ENCODE data around the gene ADPGK.
"Not testable (repeated sequence)": the region's sequence is repeated elsewhere in the genome, so short reads cannot be mapped to it uniquely, and the experiment has no call there.

ADPGK gene

DNA sequence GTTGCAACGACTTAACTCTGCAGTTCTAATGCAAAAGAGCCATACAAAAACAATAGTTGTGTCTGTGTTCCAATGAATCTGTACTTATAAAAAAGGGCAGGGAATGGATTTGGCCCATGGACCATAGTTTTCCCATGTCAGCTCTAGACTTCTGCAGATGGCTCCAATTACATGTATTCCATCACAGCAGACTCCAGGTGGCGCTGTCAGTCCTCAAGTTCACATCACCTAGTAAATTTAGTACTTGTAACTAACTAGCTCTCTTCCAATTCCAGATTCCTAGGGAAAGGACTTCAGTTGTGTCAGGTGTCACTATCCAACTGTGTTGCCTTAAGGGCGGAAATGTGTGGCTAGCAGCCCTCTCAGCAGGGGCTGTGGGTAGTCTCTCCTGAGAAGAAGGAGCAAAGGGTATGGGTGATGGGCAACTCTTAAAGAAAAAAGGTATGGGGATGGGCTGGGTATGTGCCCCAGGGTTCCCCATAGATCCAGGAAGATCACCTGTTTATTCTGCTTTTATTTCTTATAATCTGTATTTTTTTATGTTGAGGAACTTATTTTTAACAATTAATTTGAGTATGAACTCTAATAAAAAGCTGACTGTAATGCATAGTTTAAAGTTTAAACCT is 61.4 kb downstream of the ADPGK start:
- no peaks in the 10 kb centered on the region for H3K36me3 ChIP-seq (ENCODE audit: insufficient read depth, low read length)
- no peak overlapping the region for H3K4me2 ChIP-seq (ENCODE audit: low read depth, low read length, poor library complexity, severe bottlenecking)
- no peaks in the 10 kb centered on the region for H3K27me3 ChIP-seq (ENCODE audit: insufficient read depth, low read length, poor library complexity, severe bottlenecking)
- H3K4me3 ChIP-seq (ENCODE audit: low read length, poor library complexity, severe bottlenecking), result no peak overlapping the region
- no peak overlapping the region for H2AFZ ChIP-seq (ENCODE audit: low read length)
- H3K9ac ChIP-seq (ENCODE audit: low read depth, low read length, poor library complexity, severe bottlenecking), result no peak overlapping the region
- no peaks in the 10 kb centered on the region for H3K79me2 ChIP-seq (ENCODE audit: insufficient read depth, low read length)
- no peaks in the 10 kb centered on the region for H3K9me3 ChIP-seq (ENCODE audit: insufficient read depth, low read depth, low read length)
- H3K4me1 ChIP-seq (ENCODE audit: insufficient read depth, low read length, poor library complexity, severe bottlenecking), result no peaks in the 10 kb centered on the region
- H4K20me1 ChIP-seq (ENCODE audit: insufficient read depth, low read length, poor library complexity, severe bottlenecking), result no peaks in the 10 kb centered on the region
- no peak for TF ChIP-seq EZH2phosphoT487 (IDR thresholded peaks at IDR 0.05; ENCODE audit: borderline replicate concordance)
- TF ChIP-seq, protein P1, sequence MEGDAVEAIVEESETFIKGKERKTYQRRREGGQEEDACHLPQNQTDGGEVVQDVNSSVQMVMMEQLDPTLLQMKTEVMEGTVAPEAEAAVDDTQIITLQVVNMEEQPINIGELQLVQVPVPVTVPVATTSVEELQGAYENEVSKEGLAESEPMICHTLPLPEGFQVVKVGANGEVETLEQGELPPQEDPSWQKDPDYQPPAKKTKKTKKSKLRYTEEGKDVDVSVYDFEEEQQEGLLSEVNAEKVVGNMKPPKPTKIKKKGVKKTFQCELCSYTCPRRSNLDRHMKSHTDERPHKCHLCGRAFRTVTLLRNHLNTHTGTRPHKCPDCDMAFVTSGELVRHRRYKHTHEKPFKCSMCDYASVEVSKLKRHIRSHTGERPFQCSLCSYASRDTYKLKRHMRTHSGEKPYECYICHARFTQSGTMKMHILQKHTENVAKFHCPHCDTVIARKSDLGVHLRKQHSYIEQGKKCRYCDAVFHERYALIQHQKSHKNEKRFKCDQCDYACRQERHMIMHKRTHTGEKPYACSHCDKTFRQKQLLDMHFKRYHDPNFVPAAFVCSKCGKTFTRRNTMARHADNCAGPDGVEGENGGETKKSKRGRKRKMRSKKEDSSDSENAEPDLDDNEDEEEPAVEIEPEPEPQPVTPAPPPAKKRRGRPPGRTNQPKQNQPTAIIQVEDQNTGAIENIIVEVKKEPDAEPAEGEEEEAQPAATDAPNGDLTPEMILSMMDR (conservative IDR thresholded peaks at IDR 0.05; ENCODE audit: low read length), result peak; percentile 98
- H3K9me2 ChIP-seq (replicated peaks; ENCODE audit: low read depth, low read length), result no peaks in the 10 kb centered on the region
- H3F3A ChIP-seq (ENCODE audit: low read depth), result no peaks in the 10 kb centered on the region

DNA sequence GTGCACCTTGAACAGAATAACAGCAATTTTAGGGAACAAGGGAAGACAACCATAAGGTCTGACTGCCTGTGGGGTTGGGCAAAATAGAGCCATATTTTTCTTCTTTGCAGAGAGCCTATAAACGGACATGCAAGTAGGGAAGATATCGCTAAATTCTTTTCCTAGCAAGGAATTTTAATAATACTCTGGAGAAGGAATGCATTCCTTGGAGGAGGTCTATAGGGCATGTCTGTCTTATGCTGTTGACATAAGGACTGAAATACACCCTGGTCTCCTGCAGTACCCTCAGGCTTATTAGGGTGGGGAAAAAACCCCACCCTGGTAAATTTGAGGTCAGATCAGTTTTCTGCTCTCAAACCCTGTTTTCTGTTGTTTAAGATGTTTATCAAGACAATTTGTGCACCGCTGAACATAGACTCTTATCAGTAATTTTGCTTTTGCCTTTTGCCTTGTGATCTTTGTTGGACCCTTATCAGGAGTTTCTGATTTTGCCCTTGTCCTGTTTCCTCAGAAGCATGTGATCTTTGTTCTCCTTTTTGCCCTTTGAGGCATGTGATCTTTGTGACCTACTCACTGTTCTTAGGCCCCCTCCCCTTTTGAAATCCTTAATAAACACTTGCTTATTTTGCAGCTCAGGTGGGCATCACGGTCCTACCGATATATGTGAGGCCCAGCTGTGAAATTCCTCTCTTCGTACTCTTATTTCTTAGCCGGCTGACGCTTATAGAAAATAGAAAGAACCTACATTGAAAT is 74.8 kb downstream of the ADPGK start:
- not testable (repeated sequence) for H3K9me2 ChIP-seq (replicated peaks; ENCODE audit: low read depth, low read length); H3K36me3 ChIP-seq (ENCODE audit: insufficient read depth, low read length); H3K27me3 ChIP-seq (ENCODE audit: insufficient read depth, low read length, poor library complexity, severe bottlenecking); H3F3A ChIP-seq (ENCODE audit: low read depth); H3K4me1 ChIP-seq (ENCODE audit: insufficient read depth, low read length, poor library complexity, severe bottlenecking); H3K9ac ChIP-seq (ENCODE audit: low read depth, low read length, poor library complexity, severe bottlenecking); H4K20me1 ChIP-seq (ENCODE audit: insufficient read depth, low read length, poor library complexity, severe bottlenecking); H3K4me3 ChIP-seq (ENCODE audit: low read length, poor library complexity, severe bottlenecking); H2AFZ ChIP-seq (ENCODE audit: low read length); H3K79me2 ChIP-seq (ENCODE audit: insufficient read depth, low read length); H3K4me2 ChIP-seq (ENCODE audit: low read depth, low read length, poor library complexity, severe bottlenecking); H3K9me3 ChIP-seq (ENCODE audit: insufficient read depth, low read depth, low read length)

DNA sequence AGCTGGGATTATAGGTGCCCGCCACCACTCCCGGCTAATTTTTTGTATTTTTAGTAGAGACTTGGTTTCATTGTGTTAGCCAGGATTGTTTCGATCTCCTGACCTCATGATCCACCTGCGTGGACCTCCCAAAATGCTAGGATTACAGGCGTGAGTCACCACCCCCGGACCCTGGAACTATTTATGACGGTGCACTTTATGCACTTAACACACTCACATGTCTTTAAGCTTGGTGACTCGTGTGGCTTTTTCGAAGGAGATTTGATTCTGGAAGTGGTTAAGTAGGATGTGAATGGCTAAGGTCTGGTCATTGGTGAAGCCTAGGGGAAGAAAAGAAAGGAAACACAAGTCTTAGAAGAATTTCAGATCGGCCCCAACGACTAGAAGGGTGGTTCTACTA is 77.3 kb downstream of the ADPGK start:
- H4K20me1 ChIP-seq (ENCODE audit: insufficient read depth, low read length, poor library complexity, severe bottlenecking), result no peaks in the 10 kb centered on the region
- TF ChIP-seq, protein P1 (conservative IDR thresholded peaks at IDR 0.05; ENCODE audit: low read length), result no peak
- TF ChIP-seq EZH2phosphoT487 (IDR thresholded peaks at IDR 0.05; ENCODE audit: borderline replicate concordance), result no peak

More for the DNA sequence above, 77.3 kb downstream of the ADPGK start:
- no peaks in the 10 kb centered on the region for H3K27me3 ChIP-seq (ENCODE audit: insufficient read depth, low read length, poor library complexity, severe bottlenecking)
- H3K9me3 ChIP-seq (ENCODE audit: insufficient read depth, low read depth, low read length), result no peaks in the 10 kb centered on the region
- H3K36me3 ChIP-seq (ENCODE audit: insufficient read depth, low read length), result no peaks in the 10 kb centered on the region
- no peak overlapping the region for H3K4me2 ChIP-seq (ENCODE audit: low read depth, low read length, poor library complexity, severe bottlenecking)
- no peaks in the 10 kb centered on the region for H3K9me2 ChIP-seq (replicated peaks; ENCODE audit: low read depth, low read length)
- H3K79me2 ChIP-seq (ENCODE audit: insufficient read depth, low read length), result no peaks in the 10 kb centered on the region
- no peak overlapping the region for H3K4me3 ChIP-seq (ENCODE audit: low read length, poor library complexity, severe bottlenecking)
- no peak overlapping the region for H3K9ac ChIP-seq (ENCODE audit: low read depth, low read length, poor library complexity, severe bottlenecking)
- no peak overlapping the region for H2AFZ ChIP-seq (ENCODE audit: low read length)
- H3F3A ChIP-seq (ENCODE audit: low read depth), result no peaks in the 10 kb centered on the region
- H3K4me1 ChIP-seq (ENCODE audit: insufficient read depth, low read length, poor library complexity, severe bottlenecking), result no peaks in the 10 kb centered on the region

Data from Loucy (cell line).